Activated naive CD4-positive, alpha-beta T cell (primary cell): ENCODE results near the gene LAMA2.

Experiments used
- DNase-seq, 4 experiments: peaks; one replicate each; lab custom pipeline; 2025; lab: John Stamatoyannopoulos, UW

Gene LAMA2

DNA sequence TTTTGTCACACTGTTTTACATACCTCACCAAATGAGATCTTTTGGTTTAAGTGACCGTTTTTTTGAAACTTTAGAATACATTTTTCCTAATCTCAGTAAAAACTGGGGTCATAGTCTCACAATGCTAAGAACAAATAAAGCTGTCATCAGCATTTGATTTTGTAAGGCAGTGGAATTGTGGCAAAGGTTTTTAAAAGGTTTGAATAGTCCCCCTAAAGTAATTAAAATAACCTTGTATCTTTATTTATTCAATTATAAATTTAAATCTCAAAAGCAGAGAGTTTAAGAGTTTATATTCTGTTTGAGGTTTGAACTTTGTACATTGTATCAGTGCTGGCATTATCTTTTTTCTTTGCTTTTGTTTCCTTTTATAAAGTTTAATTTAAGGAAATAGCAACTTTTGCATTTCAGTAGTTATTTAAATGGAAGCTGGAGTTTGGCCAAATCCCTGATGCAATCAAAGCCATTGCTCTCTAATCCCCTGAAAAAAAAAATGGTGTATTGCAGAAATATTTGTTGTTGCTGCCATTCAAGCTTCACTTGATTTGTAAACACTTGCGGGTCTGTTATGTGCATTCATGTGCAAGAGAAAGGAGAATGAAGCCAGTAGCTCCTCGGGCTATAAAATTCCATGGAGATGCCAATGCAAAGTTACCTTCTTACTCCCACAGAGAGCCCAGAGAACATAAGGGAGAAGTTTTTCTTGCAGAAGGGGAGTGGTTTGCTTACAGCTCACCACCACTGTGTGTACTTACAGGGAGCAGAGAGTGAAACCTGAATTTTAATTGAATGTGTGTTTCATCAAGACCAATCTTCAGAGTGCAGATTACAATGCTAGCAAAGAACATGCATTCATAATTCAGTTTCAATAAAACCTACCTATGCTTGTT lies 435.2 kb downstream of the LAMA2 start:
- no peak for DNase-seq

DNA sequence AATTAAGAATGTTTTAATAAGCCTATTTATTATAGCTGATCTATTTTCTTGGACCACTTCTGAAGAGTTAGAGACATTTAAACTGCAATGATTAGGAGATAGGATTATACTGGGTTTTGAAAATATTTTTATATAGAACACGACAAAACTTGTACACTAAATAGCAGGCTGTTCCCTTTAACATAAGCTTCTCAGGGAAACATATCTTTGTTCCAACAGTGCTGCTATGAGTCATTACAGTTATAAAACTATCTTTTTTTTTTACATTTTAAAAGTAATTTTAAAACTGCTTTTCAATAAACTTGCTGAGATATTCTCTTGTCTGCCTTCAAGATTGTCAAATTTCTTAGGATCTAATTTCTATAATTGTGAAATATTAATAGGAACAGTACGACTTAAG lies 438.0 kb downstream of the LAMA2 start:
- DNase-seq = no peak

DNA sequence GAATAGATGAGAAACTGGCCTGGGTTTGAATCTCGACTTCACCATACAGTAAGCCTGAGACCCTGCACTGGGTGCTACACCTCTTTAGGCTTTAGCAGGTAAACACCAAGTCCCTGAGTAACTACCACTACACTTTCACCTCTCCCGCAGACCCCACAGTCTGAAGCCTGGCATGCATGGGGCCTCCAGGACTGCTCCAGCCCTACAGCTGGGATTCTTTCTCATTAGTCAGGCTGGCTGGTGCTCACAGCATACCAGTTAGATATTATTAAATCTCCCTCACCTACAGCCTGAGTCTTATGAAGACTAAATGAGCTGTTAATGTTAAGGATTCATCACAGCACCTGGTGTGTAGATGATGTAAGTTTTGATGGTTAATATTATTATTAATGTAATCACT lies 438.4 kb downstream of the LAMA2 start:
- DNase-seq = no peak

DNA sequence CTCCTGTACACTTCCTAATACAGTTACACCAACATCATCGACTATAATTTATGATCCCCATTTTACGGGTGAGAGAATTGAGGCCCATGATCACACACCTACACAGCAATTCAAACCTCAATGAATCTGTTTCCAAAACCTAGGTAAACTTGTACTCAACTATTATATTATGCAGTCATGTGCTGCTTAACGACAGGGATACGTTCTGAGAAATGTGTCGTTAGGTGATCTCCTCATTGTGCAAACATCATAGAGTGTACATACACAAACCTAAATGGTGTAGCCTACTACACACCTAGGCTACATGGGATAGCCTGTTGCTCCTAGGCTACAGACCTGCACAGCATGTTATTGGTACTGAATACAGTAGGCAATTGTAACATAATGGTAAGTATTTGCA lies 441.4 kb downstream of the LAMA2 start:
- no peak for DNase-seq

DNA sequence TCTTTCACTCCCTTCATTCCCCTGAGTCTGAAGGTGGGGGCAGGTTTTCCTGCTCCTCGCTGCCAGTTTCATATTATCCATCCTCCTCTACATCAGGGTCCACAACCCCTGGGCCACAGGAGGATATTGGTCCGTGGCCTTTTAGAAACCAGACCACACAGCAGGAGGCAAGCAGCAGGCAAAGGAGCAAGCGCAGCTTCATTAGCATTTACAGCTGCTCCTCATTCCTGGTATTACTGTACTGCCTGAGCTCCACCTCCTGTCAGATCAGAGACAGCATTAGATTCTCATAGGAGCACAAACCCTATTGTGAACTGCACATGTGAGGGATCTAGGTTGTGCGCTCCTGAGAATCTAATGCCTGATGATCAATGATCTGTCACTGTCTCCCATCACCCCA lies 446.7 kb downstream of the LAMA2 start:
- no peak for DNase-seq

DNA sequence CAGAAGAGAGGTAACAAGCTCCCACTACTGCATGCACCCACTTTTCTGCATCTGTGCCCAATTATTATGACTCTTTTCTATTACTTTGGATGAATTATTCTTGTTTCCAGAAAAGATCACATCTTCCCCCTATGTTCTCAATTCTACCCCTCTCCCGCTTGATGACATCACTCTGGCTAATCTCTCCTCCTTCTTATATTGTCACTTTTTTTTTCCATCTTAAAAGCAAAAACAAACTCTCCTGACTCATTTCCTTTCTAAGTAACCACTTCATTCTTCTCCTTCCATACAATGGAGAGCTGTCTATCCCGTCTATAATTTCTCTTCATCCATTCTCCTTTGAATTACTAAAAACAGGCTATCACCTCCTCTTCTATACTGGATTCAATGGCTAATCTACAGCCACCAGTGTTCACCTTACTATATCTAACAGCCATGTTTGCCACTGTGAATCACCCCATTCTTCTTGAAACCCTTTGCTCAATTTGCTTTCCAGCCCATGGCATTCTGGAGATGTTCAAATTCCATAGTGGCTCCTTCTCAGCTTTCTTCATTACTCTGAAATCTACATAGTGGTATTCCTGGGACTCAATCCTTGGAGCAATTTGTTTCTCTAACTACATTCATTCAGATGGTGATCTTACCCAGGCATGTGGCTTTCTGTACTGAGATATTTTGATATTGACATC lies 448.7 kb downstream of the LAMA2 start:
- no peak for DNase-seq

DNA sequence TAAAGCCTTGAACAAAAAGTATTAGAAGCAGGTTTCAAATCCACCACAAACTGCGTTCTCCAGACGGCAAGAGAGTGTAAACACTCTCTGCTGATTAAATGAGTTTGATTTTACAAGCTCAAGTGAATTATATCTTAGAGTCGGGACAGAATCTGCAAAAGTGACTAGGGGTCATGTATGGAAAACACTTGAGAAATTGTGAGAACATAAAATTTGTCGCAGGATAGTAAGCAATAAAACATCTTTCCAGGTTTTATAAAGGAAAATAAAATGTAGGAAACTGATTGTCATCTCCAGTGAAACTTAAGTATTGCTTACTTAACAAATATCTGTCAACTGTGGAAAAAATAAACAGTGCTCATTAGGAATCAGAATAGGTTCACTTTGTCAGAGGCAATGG lies 452.9 kb downstream of the LAMA2 start:
- no peak for DNase-seq

DNA sequence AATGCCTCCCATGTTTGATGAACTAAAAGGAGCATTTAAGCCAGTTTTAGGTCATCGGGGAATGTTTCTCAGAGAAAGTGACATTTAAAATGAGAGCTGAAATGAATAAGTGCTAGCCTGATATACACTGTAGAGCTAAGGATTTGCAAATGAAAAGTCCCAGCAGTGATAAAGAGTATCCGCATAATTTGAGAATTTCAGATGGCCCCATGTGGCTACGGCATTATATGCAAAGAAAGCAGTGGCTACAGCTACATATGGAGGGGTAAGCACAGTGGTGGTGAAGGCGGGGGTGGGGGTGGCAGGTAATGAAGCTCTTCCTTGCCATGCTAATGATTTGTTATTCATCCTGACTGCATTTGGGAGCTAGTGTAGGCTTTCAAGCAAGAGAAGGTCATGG lies 455.7 kb downstream of the LAMA2 start:
- DNase-seq = no peak

DNA sequence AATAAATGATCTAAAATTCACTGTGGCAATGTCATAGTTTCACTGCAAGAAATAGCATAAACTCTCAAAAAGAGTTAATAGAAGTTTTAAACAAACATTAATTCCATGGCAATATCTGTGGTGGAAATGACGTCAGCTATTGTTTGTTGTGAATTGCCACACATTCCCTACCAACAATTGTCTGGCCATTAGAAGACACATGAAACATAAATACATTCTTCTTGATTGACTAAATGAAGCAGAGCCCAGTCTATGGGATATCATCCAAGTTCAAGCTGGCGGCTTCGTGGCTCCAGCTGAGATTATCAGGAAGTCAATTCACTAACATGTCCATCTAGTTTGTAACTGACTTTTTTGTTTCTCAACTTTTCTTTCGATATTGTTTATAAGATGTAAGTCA lies 458.0 kb downstream of the LAMA2 start:
- no peak for DNase-seq

DNA sequence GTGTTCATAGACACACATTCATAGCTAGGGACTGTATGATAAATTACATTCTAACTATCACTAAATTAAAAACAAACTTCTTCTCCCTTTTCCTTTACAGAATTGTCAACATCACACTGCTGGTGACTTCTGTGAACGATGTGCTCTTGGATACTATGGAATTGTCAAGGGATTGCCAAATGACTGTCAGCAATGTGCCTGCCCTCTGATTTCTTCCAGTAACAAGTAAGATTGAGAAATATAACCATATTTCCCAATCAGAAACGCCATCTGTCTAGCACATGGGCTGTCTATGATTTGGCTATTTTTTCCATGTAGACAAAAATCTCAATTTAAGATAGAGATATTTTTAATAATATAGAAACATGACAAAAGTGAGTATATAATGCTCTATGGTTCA lies 459.3 kb downstream of the LAMA2 start:
- DNase-seq = no peak

DNA sequence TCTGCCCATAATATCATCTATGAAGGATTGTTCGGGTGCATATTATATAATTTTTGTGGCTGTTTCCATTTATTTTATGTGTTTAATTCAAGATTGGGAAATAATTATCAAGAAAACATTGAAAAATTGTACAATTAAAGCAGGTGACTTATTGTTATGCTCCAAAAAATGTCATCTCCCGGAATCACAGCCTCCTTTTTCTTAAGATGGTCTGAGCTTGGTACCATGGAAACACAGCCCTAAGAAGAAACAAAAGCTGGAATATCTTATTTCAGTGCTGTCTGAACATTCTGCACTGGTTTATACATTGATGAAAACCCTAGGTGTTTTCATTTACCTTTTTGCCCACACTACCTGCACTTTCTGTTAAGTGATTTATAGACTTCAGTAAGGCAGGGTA lies 459.9 kb downstream of the LAMA2 start:
- DNase-seq = no peak

DNA sequence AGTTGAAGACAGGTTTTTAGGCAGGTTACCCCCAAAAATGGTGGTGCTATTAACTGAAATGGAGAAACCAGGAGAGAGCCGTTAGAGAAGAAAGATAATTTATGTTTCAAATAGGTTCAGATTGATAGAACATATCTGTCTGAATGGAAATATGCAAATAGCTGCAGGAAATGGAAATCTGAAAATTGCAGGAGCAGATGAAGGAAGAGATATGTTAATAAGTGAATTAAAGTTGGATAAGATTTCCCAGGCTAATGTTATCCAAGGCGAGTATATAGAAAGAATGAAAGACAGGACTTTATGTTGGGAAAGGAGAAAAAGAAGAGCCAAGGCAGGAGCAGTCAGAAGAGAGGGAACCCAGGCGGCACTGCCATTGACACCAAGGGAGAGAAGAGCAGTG lies 461.4 kb downstream of the LAMA2 start:
- no peak for DNase-seq

DNA sequence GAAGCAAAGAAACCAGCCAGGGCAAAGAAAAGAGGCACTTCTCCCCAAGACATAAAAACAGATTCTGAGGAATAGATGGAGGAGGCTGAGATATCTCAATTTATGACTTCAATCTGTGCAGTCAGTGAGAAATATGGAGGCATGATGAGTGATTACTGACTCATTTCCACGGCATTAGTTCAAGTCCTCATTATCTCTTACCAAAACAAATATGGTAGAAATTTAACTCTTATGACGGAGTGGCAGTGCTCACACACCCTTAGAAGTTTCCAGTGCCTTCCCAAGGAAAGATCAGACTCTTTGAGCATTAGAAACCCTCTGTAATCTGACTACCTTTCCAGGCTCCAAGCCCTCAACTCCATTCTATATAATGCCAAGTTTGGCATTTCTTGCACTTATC lies 463.0 kb downstream of the LAMA2 start:
- no peak for DNase-seq

DNA sequence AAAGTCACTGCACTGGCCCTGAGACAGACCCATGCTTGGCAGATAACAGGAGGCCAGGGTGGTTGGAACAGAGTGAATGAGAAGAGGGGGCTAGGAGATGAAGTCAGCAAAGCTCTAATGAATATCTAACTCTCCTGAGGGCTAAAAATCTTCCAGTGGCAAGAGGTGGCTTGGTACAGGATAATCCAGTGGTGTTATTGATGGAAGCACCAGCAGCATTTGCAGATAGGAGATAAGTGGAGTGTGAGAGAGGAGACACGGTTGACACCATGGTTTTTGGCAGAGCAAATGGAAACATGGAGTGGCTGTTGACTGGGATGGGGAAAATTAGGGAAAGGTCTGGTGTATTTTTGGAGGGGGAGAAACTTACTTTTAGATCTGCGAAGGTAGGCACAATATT lies 464.0 kb downstream of the LAMA2 start:
- DNase-seq = no peak

DNA sequence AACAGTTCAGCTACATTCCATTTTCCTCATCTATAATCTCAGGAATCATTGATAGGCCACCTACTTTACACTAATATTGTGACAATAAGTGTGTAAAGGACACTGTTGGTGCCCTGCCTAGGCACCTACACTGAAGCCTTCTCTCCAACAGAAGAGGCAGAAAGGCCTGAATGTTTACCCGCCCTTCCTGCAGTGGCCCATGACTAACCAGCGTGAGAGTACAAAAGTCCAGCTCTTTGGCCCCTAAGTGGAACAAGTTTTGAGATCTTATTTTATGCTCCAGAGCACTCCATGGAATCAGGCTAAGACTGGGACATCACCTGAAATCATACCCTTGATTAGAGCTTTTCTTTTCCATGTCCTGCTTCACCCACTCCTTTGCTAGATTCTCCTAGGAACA lies 467.3 kb downstream of the LAMA2 start:
- DNase-seq = no peak

DNA sequence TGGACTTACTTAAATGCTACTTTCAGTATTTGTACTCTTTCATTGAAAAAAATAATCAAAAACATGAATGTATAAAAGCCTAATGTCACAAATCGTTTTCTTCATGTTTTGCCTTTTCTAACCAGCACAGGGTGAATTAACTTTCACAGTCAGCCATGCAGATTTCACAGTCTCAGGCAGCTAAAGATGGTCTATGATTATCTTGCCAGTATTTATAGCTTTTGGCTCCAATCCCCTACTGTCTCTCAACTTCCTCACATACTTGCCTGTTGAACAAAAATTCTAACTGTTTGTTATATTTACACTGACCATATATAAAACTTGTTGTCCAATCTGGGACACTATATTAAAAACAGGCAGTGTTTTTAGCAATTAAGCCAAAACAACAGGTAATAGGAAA lies 468.9 kb downstream of the LAMA2 start:
- DNase-seq = no peak

DNA sequence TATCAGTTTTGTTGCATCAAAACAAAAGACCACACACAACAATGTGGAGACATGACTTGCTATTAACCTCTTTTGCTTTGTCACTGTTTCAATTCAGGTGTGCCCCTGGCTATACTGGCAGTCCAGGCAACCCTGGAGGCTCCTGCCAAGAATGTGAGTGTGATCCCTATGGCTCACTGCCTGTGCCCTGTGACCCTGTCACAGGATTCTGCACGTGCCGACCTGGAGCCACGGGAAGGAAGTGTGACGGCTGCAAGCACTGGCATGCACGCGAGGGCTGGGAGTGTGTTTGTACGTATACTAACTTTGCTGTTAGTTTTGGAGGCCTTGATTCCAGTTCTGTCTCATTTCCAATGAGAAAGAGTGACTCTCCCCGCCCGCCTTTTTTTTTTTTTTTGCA lies 470.1 kb downstream of the LAMA2 start:
- no peak for DNase-seq

DNA sequence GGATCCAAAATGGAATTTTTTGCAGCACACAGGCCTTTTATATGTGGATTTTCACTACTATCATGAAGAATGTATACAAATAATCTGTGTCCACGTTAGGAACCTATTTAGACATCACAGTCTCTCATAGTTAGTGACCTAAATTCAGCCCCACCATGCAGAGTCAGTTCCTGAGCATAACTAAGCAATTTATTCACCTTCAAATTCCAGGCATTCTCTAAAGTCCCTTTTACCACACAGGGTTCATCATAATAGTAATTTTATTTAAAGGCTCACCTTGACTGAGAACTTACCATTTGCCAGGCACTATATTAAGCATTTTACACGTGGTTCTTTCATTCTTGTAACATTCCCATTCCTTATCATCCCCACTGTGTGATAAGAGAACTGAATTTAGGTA lies 473.2 kb downstream of the LAMA2 start:
- no peak for DNase-seq

DNA sequence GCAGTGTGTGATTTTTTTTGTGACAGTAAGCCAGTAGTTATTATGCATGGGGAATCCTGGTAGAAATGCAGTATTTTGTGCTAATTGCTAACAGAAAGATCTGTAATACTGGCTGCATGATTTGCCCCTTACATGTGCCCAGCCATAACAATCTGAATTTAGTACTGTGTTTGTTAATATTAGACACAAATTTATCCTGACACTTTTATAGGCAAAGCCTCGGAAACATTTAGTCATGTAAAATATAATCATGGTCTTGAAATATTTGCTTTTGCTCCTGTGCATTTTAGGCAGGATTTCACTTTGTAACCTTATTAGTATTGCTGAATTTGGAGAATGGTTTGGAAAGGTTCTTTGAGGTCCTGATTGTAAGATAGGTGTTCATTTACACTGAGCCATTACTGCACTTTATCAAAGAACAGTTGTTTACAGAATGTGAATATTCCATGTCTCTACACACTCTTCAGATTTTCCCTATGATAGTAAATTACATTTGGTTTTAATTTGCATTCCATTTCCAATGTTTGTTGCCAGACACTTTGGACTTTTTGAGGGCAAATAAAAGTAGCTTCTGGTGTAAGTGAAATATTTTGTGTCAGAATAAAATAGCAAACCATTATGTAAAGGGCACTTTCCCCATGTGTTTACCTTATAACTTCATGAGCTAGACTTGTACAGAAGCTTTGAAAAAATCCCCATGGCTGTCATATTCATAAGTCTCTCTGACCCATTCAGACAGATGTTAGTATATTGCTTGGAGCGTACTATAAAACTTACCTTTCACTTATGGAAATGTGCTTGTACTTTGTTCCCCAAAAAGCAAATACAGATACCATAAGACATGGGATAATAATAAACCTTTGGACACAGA lies 477.1 kb downstream of the LAMA2 start:
- DNase-seq = no peak

DNA sequence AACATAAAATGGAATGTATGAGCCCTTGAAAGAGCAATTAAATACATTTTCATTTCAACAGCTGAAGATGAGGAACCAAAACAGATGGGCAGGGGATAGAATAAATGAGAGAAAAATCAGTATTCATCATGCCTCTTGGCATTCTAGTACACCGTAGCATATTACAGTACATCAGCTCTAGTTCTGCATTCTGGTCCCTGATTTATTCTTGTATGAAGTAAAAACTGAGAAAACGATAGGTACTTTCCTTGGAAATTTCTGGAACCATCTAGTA lies 477.7 kb downstream of the LAMA2 start:
- no peak for DNase-seq

DNA sequence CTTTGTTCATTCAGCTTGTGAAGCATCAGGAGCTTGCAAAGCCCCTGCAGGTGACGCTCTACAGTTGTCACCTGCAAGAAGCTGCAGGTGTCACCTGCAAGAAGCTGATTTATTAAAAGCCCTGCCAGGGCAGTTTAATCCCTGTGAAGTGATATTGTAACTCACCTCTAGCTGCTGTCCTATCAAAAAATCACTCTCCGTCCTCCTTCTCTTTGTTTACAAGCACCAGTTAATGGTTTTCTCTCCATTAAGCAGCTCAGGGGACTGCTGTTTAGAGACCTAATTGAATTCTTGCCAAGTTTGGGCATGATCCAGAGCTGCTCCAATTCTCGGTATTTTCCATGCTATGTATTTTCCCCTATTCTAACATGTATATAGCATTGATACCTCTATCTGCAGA lies 481.1 kb downstream of the LAMA2 start:
- DNase-seq = no peak

DNA sequence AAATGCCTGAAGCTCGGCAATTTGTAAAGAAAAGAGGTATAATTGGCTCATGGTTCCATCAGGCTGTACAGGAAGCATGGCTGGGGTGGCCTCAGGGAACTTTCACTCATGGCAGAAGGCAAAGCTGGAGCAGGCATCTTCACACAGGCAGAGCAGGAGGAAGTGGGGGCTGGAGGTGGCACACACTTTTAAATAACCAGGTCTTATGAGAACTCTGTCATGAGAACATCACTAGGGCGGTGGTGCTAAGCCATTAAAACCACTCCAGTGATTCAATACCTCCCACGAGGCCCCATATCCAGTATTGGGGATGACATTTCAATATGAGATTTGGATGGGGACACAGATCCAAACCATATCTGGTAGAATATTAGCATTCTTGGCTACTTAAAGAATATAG lies 481.8 kb downstream of the LAMA2 start:
- no peak for DNase-seq

DNA sequence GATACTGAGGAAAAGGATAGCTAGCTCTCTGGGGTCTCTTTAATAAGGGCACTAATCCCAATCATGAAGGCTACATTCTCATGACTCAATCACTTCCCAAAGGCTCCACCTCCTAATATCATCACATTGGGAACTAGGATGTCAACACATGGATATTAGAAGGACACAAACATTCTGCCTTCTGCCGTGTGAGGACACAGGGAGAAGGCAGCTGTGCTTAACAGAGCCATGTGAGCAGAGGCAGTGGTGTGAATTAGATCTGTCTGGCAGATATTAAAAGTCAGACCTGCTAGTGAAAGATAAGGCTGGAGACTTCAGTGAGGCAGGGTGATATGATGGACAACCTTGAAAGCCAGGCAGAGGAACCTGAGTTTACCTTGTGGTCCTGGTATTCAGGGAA lies 485.1 kb downstream of the LAMA2 start:
- no peak for DNase-seq
